ENCODE measurements around the gene MTMR3.

Gene MTMR3

DNA sequence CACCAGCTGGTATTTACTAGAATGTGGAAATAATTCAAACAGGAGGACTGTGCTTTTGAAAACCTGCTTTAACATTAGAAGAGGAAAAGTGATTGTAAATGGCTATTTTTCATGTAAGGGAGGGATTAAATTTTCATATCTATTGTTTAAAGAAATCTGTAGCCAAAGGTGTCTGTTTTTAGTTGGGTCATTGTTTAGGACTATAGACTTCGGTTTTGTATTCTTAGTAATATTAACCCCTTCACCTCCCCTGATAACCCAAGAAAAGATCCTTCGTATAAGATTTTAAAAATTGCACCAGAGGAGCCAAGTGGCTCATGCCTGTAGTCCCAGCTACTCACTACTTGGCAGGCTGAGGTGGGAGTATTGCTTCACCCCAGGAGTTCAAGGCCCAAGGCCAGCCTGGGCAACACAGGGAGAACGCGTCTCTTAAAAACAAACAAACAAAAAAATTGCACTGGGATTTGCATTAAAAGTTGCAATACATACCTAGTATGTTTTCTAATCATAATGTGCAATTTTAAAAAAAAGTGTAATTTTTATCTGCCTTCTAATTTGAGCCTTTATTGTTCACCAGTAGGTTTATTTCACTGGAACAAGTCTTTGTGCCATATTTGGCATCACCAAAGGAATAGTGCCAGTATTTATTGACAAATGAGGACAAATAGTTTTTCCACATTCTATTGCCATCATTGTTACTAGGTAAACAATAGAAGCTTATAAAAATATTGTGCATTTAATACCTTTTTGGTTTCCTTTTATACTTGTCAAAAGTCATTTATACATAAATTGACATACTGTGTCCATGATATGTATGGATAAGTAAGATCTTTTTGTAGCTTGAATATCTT, 34.3 kb downstream of the MTMR3 start:
- DNase-seq = no peak

DNA sequence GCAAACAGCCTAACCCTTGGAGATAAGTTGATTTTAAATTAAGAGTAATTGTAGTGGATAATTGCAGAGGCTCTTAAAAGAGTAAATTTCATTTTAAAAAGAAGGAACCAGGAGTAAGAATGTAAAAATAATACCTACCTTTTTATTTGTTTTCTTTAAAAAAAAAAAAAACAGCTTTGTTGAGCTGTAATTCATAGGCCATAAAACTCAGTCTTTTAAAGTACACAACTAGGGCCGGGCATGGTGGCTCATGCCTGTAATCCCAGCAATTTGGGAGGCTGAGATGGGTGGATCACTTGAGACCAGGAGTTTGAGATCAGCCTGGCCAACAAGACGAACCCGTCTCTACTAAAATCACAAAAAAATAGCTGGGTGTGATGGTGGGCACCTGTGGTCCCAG, 42.4 kb downstream of the MTMR3 start:
- DNase-seq = no peak

DNA sequence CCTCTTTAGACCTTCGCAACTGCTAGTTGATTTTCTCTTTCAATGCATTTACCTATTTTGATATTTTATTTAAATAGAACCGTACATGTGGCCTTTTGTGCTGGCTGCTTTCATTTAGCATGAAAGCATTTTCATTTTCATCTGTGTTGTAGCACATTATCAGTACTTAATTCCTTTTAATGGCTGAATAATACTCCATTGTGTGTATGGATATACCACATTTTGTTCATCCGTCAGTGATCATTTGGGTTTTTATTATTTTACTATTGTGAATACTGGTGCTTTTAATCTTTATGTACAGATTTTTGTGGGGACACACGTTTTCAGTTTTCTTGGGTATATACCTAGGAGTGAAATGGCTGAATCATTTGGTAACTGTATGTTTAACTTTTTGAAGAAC, 43.1 kb downstream of the MTMR3 start:
- DNase-seq = no peak

DNA sequence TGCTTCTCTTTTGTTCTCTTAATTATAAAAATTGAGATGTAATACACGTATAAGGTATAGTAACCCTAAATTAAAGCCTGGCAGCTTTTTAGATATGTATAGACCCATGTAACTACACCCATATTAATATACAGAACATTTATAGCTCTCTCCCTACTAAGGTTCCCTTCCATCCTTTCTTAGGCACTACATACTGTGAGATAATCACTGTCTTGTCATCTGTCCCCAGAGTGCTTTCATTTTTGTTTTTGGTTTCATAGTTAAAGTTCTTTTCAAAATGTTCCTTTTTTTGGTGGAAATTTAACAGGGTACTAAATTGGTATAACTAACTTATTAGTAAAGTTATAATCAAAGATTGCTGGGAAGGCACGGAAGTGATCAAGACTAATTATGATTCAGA, 49.2 kb downstream of the MTMR3 start:
- DNase-seq = no peak

DNA sequence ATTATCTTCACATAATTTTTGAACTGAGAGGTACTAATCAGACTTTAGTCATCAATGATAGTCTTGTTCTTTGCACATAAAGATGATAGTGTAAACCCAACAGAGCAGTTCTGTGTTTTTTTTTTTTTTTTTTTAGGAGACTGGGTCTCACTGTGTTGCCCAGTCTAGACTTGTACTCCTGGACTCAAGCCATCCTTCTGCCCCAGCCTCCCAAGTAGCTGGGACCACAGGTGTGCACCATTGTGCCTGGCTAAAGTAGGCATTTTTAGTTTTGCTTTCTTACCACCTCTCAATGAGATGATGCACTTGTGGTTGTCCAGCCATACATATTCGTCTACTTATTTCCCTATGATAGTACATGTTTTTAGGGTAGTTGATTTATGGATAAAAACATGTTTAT, 50.6 kb downstream of the MTMR3 start:
- DNase-seq = no peak

DNA sequence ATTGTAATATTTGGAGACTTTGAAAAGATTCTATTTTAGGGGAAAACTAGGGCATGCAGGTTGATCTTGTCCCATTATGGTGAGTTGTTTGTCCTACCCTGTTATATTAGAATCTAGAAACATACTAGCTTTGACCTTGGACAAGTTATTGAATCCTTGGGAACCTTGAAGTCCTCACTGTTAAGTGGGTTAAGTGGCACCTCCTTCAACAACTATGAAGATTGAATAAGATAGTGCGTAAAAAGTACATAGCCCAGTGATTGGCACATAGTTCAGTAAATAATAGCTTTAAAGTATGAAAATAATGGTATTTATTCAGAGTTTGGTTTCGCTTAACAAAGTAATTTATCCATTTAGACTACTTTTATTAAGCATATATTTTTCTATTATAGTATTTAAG, 51.6 kb downstream of the MTMR3 start:
- DNase-seq = no peak

DNA sequence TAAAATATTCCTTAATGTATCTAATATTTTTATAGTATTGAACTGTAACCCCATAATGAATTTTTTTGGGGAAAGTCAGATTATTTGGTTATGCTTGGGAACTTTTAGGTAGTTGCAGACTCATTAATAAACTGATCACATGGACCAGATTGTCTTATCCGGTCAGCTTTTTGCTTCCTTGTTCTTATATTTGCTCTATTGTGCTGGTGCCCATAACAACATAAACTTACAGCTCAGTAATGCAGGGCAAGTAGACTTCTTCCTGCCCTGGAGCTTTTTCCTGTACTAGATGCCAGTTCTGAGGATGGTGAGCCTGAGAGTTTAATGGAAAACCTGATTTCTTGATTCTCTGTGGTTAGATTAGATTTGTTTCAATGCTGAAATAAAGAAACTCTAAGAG, 53.2 kb downstream of the MTMR3 start:
- no peak for DNase-seq

DNA sequence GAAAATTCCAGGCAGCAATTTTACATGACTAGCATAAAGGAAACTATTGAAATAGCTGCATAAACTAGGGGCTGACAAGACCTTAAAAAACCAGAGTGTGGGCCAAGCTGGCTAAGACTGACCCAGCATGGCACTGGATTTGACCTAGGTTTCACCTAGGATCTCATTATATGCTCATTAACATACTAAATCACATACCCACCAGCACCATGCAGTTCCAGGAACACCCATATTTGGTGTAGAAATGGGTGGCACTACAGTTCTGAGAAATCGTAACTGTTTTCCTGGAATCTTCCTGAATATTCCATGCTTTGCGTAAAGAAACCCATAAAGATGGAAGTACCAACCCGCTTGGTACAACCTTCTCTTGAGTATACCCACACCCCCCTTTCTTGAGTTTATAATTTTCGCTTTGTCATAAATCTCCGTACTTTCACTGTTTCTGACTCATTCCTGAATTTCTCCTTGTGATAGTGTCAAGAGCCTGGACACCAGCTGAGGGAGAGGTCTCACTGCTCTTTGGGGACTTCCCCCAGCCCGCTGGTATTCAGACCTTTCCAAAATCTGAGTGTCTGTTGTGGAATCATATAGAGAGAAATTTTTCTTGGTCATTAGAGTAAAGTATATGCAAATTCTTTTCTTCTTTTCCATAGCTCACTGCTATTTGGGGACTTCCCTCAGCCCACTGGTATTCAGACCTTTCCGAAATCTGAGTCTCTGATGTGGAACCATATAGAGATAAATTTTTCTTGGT, 55.1 kb downstream of the MTMR3 start:
- DNase-seq = no peak

DNA sequence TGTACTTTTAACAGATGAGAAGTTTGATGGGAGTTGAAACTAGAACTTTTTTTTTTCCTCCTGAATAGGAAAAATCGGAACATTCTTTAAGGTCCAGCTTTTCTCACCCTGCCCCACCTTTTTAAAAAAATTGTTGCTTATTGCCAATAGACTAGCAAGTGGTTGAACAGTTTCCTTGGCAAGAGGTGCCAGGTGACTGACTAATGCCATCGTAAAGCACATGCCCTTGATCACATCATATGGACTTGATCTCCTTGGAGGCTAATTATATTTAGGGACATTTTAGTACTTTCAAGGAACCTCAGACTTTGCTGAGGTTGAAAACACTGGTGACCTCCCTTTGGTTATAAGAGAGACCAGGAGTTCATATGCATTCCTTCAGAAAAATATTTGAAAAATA, 57.6 kb downstream of the MTMR3 start:
- no peak for DNase-seq

DNA sequence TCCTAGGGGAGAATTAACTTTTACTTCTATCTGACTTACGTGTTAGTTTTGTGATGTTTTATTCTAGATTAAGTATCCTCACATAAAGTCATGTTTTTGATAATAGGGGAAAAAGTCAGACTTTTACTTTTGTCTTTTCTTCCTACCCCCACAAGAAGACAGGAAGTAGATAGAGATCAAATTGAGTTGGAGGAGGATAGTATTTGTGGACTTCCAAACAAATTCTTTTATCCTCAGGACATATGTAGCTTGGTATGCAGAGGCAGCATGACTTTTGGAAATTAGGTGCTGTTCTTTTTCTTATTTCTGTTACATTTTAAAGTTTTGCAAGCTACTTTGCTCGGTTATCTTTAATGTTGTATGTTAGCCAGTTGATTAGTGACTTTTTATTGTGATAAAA, 61.4 kb downstream of the MTMR3 start:
- DNase-seq = no peak

DNA sequence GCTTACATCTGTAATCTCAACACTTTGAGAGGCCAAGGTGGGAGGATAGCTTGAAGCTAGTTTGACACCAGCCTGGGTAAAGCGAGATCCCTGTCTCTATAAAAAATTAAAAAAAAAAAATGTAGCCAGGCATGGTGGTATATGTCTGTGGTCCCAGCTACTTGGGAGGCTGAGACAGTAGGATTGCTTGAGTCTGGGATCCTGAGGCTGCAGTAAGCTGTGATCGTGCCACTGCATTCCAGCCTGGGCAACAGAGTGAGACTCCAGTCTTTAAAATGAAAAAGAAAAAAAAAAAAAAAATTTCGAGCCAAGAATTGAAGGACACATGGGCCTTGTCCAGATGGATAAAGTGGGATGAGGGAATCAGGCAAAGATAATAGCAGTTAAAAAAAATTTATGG, 62.5 kb downstream of the MTMR3 start:
- no peak for DNase-seq

DNA sequence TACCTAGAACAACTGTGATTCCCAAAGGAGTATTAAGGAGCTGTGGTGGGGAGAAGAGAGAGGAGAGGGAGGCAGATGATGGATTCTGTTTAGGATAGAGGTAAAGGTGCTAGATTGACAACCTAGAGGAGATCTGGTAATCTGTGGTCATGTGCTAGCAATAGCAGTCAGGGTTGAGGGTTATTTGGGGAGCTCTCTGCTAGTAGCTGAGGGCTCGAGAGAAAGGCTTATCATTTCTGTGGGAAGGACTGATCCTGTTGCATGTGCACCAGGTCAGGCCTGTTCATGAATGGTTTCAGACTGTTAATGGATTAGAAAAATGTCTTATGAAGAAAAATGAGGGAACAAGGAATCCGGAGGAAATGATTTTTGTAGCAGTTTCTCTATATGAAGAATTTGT, 63.2 kb downstream of the MTMR3 start:
- DNase-seq = no peak

DNA sequence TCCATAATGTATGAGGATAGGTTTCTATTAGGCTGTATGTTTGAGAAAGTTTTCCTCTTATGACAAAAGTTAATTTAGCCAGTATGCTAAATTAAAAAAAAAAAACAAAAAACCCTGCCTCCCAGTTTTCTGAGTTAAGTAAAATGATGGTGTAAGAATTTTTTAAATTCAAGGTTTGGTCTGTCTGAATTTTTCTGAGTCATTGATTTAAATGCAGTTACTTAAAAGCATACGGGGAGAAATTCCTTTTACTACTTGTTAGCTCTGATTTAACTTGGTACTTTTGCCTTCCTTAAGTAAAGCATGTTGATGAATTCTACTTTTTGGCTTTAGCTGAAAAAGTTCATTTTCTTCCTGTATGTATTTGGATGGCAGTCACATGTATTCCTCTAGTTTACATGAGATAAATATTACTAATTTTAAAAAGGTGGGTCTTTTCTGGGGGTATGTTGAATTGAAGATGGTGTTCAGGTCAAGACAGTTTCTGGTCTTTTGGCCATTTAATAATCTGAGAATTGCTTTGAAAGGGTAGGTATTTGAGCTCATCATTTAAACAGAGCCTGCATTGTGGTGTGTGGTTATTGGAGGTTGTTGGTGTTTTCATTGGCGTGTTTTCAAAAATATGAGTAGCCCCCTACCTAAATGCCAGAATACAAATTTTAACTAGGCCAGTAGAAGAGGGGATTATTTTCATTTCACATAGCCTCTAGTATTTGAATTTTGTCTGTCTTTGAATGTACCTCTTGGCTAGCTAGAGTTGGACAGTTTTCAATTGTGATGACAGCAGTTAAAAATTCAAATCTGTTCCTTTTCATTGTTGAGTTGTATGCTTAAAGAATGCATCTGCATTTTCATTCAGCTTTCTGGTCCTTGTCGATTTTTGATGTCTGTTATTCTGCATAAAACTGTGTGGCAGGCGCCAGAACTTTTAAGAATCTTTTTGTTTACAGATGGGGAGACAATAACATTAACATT, 64.7 kb downstream of the MTMR3 start:
- DNase-seq = no peak

DNA sequence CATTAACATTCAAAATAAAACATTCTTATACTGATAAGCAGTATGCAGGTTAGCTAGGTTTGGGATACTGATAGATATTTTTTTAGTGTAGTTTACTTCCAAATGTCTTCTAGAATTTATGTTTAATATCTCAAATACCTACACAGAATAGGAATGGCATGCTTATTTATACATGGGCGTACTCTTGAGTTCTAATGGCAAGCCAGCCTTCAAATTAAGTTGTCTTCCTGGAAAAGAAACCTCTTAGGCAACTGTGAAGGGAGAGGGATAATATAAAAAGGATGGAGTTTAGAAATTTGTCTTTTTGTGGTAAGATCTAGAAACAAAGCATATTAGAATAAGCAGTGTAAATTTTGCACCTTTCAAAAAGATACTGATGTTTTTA, 65.4 kb downstream of the MTMR3 start:
- no peak for DNase-seq

DNA sequence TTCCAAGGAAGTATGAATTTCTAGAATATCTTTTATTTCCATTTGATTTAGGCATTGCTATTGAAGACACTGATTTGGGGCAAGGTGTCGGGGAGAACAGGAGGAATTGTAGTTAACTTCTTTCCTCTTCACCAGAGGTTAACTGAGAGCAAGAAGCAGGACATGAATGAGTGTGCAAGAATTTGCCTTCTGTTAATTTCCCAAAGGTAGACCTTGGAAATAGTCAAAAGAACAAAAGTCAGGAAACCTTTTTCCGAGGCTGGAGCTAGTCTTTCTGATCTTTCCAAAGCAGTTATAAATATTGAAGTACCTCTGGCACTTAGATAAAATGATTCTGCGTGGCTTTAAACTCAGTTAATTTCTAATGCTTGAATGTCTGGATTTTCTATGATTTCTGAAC, 66.9 kb downstream of the MTMR3 start:
- no peak for DNase-seq

DNA sequence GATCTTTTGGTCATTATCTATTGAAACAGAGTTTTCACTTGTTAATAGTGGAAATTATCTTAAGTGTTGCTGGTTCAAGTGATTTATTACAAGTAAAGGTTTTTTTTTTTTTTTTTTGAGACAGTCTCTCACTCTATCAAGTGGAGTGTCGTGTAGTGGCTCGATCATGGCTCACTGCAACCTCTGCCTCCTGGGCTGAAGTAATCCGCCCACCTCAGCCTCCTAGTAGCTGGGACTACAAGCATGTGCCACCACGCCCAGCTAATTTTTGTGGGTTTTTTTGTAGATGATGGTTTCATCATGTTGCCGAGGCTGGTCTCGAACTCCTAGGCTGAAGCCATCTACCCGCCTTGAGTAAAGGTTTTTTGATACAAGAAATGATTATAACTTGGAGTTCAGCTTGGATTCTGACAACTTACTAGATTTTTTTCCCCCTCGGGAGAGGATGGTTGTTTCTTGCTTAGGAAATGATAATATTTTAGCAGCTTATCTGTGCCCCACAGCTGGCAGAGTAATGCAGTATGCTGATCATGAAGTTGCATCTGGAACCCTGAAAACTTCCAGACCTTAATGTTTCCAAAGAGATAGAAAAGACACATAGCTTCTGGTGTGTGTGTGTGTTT, 68.9 kb downstream of the MTMR3 start:
- DNase-seq = no peak

DNA sequence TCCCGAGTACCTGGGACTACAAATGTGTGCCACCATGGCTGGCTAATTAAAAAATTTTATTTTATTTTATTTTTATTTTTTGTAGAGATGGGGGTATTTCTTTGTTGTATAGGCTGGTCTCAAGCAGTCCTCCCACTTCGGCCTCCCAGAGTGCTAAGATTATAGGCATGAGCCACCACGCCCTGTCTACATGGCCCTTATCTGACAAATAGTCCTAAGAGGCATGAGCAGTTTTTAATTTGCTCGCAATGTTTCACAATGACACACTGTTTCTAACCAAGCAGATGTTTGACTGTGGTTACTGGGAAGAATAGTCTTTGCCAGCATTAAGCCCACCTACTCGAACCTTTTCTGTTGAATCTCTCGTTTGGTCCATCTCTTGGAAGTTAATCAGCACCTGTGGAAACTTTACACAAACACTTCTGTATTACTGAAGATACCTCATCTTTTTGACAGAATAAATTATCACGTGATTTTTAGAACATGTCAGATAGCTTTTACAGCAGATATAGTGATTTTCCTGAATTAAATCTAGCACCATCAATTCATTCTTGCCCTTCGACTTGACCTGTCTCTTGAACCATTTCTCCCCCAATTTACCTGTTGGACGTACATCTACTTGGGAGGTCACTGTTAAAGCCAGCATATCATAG, 71.4 kb downstream of the MTMR3 start:
- no peak for DNase-seq

DNA sequence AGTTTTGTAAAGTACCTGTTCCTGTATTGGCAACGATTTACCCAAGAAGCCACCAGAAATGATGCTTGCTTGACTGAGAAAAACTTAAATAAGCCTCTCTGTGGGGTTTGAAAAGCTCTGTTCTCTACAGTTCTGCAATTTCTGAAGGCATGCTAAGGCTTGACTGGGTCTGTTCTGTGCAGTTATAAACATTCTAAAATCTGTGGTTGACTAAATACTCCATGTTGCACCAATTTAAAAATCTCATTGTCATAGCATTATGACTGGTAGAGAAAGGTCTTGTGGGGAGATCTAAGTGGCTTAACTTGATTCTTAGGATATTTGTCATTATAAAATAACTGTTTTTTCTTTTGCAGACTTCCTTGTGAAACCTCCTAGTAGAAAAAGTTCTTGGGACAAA, 73.7 kb downstream of the MTMR3 start:
- no peak for DNase-seq

DNA sequence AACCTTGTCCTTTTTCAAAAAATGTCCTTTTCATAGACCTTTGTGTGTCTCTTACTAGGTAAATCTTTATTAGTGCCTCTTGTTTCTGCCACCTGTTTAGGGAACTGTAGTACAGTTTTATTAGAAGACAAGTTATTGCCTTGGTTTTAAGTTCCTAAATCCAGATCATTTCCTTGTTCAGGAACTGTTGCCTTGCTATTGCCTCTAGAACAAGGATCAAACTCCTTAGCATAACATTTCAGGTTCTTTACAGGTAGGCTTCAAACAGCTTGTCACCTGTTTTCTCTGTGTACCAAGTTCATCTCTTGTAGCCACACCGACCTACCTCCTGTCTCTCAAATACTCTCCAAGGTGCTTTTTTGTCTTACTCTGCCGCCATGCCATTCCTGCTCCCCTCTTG, 75.2 kb downstream of the MTMR3 start:
- DNase-seq = no peak

DNA sequence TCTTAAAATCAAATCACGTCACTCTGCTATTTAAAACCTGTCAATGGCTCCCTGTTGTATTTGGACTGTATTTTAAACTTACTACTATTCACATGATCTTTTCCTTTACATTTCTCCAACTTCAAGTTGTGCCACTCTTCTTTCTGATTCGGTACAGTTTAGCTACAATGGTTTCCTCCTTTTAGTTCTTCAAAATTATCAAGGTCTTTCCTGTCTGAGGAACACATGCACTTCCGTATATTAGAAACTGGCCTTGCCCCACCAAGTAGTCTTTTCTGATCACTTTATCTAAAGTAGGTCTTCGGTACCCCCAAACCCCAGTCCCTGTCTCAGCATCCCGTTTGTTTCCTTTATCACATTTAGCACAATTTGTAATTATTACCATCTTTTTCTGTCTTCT, 81.8 kb downstream of the MTMR3 start:
- no peak for DNase-seq

DNA sequence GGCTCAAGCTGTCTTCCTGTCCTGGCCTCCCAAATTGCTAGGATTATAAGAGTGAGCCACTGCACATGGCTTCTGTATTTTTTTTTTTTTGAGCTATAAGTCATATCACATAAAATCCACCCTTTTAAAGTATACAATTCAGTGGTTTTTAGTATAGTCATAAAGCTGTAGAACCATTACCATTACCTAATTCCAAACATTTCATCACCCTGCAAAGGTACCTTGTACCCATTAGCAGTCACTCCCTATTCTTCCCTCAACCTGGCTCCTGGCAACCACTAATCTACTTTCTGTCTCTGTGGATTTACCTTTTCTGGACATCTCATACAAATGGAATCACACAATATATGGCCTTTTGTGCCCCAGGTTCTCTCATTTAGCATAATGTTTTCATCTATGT, 84.5 kb downstream of the MTMR3 start:
- DNase-seq = no peak

DNA sequence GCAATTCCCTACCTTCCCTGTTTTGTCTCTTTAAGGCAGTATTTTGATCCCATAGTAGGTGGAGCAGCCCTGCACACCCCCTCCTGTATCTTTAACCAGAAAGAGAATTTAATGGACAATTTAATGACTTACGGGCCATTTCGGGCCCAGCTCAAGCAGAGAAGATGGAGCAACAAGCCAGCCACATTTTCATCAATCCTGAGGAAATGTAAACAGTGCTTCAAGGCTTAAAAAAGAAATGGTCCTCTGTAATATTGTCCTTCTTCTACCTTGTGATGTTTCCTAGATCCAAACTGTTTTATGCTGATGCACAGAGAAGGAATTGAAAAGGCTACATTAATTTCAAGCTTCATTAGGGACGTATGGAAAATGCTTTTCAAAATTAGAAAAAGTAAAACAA, 88.6 kb downstream of the MTMR3 start:
- no peak for DNase-seq
